B cell (primary cell): ENCODE results near the gene CDKAL1.

Source experiments
- EZH2 ChIP-seq: IDR thresholded peaks from 2 replicates; pipeline ENCODE4 v1.6.1; 2012; ENCODE audit warnings: borderline replicate concordance, low read depth, mild to moderate bottlenecking, moderate library complexity, low read length; ENCODE audit not compliant: insufficient read depth, poor library complexity, severe bottlenecking
- TF ChIP-seq, protein P1 (sequence below): fragments of 200-600 bp; IDR thresholded peaks from one replicate; pipeline ENCODE4 v1.8.0; 2022; ENCODE audit warnings: antibody characterized with exemption, mild to moderate bottlenecking

- TF ChIP-seq, protein P1, sequence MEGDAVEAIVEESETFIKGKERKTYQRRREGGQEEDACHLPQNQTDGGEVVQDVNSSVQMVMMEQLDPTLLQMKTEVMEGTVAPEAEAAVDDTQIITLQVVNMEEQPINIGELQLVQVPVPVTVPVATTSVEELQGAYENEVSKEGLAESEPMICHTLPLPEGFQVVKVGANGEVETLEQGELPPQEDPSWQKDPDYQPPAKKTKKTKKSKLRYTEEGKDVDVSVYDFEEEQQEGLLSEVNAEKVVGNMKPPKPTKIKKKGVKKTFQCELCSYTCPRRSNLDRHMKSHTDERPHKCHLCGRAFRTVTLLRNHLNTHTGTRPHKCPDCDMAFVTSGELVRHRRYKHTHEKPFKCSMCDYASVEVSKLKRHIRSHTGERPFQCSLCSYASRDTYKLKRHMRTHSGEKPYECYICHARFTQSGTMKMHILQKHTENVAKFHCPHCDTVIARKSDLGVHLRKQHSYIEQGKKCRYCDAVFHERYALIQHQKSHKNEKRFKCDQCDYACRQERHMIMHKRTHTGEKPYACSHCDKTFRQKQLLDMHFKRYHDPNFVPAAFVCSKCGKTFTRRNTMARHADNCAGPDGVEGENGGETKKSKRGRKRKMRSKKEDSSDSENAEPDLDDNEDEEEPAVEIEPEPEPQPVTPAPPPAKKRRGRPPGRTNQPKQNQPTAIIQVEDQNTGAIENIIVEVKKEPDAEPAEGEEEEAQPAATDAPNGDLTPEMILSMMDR = no peak
- TF ChIP-seq EZH2 = no peak
Measured at GRCh38 chr6:20724443-20725190, 190.4 kb downstream of the CDKAL1 start.
